Amniotic epithelial cell (primary cell): Measurements from ENCODE around the gene NPHP4.

Experiments used
- DNase-seq: peaks from one replicate; pipeline ENCODE4 v3.0.0-alpha.2; 2010; ENCODE audit warnings: low read depth

Gene NPHP4

DNA sequence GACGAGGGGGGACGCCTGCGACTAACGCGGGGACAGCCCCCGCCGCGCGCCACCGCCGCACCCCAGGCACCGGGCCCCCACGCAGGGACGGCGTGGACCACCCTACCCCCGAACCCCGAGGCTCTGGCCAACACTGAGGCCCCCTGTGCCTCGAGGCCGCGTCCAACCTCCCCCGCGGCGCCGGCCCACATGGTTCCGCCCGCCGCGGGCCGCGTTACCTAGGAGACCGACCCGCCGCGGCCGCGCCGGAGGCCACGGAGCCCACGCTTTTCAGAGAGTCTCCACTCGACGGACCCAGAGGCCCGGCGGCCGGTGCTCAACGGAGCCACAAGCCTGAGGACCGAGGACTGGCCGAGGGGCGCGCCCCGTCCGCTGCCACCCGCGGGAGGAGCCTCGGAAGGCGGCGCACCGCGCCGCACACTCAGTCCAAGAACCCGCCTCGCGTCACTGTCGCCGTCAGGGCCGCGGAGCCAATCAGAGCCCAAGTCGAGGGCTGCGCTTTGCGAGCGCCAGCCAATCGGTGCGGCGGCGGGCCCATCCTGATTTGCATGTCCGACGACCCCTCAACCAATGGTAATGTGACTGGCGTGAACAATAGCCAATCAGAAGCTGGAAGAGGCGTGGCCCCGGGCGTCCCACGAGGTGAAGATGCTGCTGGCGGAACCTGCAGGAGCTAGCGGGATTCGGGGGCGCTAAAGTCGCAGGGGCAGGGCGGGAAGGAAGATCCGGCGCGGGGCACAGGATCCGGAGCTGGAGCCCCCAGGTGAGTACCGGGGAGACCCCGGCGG lies at the start of gene NPHP4:
TSS of gene NPHP4 (minus strand) at position 400 of the 788 bp plus-strand sequence. CDS start 6,136 bp downstream, outside the sequence.
- DNase-seq: peak; percentile 100

DNA sequence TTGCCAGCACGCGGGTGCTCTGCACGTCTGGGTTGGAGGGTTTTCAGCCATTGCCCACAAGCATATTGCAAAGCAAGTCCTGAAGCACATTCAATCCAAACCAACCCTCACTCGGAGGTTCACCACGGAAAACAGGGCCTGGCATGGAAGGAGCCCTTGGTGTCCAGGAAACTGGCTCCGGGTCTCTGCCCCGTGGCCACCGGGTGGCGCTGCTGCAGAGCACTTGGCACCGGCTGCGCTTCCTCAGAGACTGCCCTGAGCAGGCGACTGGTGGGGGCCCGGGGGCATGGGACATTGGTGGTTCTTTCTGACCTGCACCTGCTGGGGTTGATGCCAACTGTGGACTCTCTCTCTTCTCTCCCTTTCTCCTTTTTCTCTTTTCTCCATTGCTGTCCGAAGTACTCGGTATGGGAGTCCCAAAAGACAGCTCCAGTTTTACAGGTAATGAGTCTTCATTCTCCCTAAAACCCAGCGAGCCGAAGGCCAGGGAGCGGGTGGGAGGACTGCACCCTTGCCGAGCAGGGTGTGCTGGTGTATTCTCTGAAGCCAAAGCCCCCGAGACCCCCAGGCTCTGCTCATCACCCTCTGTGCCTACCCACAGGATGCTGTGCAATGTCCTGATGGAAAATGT lies 49.3 kb upstream of the NPHP4 start:
- no peak for DNase-seq

DNA sequence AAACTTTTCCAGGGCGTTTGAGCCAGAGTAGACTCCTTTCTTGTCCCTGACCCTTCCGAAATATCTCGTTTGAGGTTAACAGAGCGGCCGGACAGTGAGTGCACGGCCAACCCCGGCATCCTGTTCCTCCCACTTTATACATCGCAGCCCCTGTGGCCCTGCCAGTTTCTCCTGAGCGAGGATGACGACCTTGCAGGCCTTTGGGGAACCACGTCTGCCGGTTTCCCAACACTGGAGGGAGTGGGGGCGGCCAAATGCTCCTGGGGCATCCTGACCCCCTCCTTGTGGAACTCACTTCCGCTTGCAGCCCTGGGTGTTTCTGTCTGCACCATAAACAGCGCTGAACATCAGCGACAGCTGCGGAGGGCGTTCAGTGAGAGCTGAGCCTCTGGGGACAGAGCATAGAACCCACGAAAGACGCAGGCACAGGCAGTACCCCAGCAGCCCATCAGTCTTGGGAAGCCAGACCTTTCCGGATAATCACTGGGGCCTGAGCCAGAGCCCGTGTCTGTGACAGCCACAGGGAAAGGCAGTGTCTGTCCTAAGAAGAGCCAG lies 48.7 kb upstream of the NPHP4 start:
- no peak for DNase-seq

DNA sequence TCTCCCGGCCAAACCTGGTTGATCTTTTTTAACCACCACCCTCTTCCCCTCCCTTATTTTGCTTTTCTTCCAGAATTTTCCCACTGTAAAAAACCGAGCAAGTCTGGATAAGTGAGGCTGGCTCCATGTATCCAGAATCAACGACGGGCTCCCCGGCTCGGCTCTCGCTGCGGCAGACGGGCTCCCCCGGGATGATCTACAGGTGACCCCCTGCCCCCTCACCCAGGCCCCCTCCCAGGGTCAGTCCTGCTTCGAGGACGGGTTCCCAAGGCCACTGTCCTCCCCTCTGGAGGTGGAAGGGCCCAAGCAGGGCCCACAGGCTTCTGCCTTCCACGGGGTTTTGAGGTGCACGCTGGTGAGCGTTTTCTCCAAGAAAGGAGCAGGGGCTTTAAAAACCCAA lies 48.2 kb upstream of the NPHP4 start:
- DNase-seq: no peak

DNA sequence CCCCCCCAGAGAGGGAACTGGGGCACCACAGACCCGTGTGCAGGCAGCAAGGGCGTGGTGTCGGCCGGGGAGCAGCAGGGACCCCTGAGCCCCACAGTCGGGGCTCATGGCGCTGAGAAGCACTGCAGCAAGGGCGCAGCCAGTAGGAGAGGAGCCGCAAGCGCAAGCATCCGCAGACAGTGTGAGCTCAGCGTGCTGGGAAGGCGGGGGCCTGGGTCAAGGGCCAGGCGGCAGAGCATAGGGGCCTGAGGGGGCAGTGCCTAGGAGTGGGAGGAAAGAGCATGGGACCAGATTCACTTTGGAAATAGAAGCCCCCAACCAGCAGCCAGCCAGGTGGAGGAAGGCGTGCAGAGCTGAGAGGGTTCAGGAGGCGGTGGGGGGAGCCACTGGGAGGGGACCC lies 46.8 kb upstream of the NPHP4 start:
- DNase-seq: no peak

DNA sequence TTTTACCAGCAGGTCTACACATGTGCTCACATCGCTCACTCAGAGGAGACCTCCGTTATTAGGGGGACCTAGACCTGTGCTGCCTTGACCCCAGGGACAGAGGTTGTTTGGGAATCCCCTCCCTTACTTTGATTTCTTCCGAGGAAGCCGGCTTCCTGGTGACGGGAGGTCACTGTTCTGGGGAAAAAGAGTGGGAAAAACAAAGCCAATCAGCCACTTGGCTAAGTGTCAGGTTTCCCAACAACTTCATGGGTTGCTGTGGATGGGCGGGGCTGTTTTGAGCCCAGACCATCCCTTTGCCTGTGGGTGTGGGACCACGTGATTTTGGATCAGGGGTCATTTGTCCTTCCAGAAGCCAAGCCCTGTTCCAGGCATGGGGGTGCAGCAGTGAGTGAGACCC lies 46.4 kb upstream of the NPHP4 start:
- no peak for DNase-seq

DNA sequence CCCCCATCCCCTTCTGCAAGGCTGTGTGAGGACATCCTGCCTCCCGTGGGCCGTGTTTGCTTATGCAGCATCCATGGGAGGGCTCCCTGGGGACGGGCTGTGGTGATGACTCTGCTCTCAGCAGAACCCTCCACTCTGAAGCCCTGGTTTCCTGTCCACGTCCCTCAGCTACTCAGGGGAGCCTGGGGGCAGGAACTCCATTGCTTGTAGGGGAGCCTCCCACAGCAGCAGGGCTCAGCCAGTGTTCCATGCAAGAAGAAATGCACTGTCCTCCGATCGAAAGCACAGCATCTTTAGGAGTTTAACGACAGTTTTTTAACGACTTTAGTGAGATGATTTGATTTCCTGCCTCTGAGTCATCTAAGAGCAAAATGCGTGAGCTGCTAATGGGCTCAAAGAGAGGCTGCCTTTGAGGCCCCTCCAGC lies 45.1 kb upstream of the NPHP4 start:
- DNase-seq: no peak

DNA sequence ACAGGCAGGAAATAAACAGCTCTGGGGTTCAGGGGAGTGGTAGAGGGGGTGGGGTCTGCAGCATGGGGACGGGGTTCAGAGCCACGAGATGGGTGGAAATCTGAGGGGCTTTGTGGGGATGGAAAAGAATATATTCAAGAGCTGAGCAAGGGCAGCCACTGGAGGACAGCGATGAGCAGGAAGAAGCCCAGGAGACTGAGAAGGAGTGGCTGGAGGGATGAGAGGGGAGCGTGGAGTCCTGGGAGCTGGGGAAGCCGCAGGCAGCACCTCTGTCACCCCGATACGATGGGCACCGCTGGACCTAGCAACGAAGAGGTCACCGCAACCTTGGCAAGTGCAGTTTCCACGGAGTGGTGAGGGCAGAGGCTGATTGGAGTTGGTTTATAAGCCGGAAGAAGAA lies 43.5 kb upstream of the NPHP4 start:
- no peak for DNase-seq

DNA sequence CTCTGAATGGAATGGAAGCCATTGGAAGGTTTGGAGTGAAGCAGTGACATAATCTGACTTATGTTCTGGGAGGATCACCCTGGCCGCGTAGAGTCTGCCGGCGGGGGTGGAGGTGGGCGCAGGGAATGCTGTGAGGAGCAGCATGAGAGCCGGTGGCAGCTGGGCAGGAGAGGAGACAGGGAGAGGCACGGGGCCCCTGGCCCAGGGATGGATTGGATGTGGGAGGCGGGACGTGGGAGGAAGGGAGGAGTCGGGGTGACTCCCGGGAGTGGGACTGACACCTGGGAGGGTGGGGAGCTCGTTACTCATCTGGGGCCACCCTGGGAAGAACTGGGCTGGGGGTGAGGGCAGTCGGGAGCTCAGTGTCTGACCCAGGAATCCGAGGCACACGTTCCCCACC lies 43.1 kb upstream of the NPHP4 start:
- no peak for DNase-seq

DNA sequence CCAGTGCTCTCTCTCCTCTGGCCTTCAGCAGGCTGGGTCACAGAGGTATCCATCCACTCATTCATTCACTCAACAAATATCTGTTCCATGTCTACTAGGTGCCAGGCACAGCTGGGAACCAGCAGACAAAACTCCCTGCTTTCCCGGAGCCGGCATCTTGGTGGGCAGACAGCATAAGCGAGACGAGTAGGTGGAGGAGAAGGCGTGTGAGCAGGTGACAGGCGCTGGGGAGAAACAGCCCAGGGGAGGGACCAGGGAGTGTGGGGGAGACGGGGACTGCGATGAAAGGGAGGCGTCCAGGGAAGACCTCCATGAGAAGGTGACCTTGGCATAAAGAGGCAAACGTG lies 42.5 kb upstream of the NPHP4 start:
- no peak for DNase-seq

DNA sequence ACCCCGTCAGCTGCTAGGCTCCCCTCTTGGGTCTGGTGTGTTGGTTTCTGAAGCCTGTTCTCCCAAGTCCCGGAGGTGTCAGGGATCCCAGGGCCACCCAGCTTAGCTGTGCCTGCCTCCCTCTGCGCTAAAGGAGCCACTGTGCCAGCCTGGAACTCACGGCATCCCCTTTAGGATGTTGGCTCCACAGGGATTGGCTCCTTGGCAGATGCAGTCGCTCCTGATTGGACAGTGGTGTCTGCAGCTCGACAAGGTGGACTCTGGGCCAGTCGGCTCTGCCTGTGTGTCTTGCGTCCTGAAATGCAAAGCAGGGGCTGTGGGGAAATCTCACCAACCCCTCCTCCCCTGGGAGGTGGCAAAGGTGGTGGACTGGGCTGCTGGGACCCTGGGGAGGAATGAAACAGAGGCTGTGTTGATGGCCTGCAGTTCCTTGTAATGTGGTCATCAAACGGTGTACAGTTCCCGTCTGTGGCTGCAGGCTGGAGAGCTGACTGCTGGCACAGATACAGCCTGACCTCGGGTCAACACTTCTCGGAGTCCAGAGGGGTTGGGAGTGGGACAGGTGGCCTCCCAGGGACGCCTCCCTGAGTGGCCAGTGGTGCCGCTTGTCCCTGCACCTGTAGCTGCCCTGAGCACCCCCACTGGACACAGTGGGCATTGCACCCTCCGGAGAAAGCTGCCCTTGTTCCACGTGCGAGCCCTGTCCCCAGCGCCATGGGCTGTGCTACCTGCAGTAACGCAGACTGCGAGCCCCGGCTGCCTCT lies 41.9 kb upstream of the NPHP4 start:
- no peak for DNase-seq

DNA sequence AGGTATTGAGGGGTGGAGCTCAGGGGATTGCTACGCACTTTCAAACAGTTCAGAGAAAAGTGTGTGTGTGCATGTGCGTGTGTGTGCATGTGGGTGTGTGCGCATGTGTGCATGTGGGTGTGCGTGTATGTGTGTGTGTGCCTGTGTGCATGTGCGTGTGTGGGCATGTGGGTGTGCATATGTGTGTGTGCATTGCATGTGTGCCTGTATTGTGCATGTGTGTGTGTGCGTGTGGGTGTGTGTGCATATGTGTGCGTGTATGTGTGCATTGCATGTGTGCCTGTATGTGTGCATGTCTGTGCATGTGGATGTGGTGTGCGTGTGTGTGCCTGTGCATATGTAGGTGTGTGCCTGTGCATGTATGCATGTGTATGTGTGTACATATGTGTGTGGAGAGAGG lies 40.9 kb upstream of the NPHP4 start:
- DNase-seq: no peak

DNA sequence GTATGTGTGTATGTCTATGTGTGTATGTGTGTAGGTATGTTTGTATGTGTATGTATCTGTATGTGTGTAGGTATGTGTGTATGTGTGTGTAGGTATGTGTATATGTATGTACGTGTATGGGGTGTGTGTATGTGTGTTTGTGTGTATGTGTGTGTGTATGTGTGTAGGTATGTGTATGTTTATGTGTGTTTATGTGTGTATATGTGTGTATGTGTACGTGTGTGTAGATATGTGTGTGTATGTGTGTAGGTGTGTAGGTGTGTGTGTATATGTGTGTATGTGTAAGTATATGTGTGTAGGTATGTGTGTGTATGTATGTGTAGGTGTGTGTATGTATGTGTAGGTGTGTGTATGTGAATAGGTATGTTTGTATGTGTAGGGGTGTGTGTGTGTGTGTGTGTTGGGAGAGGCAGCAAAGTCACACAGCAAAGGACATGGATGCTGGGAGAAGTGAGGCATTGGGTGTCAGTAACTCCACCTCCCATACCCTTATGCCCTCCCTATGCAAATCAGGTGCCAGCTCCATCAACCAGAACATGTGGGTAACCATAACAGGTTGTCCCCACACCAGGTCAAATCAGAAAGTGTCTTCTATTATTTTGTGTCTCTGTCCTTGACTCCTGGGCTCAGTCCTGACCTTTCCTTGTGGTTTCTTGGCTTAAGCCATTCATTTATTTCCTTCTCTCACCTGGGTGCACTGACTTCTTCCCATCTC lies 38.5 kb upstream of the NPHP4 start:
- no peak for DNase-seq

DNA sequence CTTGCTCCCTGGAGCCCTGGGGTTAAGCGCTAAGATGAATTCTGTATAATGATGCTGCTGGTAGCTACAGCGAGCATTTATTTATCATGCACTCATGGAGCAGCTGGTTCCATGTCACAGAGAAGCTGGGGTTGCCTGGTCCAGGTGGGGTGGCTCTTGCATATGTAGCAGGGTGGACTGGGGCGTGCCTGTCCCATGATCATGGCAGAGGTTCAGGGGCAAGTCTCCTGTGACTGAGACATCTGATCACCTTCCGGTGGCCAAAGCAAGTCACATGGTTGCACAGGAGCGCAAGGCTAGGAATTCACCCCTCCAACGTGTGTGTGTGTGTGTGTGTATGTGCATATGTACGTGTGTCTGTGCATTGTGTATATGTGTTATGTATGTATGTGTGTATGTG lies 37.9 kb upstream of the NPHP4 start:
- no peak for DNase-seq

DNA sequence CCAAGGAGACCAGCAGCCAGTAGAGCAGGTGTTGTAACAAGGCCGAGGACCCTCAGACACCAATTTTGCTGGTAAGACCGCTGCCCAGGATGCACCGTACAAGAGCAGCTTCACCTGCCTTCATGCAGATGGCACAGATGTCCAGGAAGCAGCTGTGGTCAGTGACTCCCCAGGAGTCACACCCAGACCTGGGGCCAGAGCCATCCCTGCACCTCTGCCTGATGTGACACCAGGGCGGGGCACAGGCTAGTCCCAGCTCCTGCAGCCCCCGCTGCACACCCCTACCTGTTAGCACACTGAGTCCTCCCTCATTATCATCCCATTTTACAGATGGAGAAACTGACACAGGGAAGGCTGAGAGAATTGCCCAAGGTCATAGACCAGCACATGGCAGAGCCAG lies 37.1 kb upstream of the NPHP4 start:
- DNase-seq: no peak

DNA sequence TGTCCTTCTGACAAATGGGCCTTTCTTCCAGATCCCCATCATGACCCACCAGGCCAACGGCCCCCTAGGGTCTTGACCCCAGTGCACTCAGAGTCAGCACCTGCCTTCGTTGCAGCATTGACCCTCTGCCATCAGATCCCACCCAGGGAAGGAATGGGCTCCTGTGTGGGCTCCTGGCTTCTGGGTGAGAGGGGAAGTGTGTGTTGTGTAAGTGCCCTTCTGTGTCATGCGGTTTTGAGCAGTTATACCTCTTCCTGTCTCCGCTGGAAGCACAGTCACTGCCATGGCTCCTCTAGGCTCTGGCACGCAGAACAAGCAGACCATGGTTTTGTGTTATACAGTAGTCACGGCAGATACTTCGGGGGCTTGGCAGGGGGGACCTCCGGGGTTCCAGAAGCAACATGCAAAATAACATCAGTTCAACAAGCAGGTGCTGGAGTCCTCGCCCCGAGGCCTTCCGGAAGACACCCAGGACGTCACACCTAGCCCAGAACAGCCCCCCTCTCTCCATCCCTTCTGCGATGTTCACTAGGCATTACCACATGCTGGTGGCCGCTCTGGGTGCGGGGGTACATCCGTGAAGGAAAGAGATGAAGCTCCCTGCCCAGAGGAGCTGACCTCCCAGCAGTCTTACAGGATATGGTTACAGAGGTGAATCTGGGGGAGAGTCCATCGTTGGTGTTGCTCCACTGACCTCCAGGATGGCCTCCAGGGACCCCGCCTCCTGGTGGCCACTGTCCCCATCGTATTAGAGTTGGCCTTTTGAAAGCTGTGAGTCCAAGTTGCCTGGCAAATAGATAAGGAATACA lies 36.0 kb upstream of the NPHP4 start:
- peak; percentile 8 for DNase-seq

DNA sequence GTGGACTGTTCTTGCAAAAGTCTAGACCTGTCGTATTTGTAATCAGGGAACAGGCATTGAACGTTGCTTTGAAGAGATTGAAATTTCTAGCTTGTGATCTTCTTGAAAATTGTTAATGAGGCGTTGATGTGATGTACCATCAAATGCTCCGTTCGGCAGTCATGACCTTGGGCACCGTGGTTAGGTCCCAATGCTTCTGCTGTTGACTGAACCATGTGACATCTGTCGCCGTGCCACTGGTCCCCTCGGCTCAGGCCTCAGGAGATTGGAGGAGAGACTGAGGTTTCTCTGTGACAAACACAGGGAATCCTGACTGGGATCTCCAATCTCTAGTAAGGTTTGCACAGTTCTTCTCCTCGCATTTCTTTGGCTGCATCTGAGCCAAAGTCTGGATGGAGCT lies 35.4 kb upstream of the NPHP4 start:
- DNase-seq: no peak

DNA sequence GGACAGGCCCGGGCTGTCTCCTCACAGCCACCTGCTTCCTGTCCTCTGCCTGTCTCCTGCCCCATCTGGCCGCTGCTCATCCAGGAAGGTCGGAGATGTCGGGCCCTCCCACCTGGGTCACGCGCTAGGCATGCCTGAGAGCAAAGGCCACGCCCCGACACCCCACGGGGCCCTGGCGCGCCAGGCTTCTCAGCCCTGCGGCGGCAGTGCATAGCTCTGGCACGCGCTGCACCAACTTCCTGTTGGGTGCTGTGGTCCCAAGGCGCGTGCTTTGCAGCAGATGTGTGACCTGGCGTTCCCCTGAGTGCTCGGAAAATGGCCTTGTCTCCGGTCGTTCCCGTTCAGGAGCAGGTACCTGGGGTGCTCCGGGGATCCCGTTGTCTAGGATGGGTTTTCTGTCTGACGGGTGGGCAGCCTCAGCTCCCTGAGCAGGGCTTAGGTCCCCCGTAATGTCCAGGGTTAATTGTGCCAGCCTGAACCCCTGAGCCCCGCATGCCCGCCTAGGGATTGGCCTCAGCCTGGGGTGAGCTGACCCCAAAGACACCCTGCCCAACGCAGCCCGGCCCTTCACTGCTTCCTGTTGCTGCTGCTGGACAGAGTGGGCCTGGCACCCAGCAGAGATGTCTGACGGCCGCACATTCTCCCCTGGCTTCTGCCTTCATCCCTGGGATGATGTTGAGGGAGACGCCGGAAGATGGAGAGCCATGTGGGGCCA lies 34.0 kb upstream of the NPHP4 start:
- peak; percentile 67 for DNase-seq

DNA sequence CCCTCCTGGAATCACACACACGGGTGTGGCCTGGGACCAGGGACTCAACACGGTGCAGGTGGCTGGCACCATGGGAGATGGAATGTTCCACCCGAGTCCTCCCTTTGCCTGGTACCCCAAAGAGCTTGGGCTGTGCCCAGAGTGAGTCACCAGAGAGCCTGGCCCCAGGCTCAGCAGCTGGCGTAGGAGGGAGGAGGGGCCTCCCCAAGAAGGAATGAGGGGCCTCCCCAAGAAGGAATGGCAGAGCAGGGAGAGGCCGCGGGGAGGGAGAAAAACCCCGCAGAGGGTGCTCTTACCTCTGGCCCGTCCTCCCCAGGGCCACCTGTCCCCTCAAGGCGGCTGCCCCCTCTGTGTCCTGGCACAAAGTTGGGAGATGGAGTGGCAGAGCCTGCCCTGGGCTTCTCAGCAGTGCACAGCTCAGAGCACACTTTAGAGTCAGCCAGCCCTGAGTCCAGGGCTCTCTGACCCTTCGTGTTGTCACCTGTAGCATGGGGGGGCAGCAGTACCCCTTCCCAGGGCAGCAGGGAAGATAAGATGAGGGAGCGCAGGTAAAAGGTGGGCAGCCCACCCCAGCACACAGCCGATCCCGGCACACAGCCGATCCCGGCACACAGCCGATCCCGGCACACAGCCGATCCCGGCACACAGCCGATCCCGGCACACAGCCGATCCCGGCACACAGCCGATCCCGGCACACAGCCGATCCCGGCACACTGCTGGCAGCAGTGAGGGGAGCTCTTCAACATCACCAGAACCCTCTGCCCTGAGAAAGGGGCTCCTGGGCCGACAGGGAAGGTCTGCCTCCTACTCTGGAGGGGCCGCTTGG lies 33.3 kb upstream of the NPHP4 start:
- peak; percentile 61 for DNase-seq

DNA sequence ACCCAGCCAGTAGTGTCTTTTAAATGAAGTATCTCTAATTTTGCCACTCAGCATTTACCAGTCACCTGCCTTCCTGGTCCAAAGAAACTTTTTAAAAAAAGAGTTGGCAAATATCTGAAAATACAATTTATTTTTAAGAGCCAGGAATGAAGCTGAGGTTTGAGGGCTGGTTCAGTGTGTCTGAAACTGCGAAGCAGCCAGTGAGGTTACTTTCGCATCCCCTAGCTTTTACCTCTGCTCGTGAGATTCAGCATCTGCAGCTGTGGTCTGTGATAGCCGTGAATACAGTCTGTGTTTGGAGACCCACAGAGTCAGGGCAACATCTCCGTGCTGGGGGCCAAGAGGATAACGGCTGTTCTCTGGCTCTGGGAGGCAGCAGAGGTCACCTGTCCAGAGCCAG lies 32.2 kb upstream of the NPHP4 start:
- no peak for DNase-seq
